Measurements from ENCODE around the gene ERO1B.

DNA sequence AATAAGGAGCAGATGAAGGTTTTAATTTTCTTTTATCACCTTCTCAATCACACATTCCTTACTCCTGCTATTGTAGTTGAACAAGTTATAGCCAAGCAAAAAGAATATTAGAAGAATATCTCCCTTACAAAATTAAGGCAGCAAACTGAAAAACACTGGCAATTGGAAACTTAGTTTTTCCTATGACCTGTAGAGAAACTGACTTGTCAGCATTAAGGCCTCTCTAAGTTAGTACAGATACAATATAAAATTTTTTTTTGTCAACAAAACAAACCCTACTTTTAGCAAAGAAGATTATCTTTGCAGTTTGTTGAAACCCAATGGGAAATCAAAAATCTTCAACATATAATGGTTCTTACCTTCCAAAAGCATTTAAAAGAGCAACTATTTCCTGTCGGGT lies 61.3 kb downstream of the ERO1B start:
- TF ChIP-seq, protein P1, sequence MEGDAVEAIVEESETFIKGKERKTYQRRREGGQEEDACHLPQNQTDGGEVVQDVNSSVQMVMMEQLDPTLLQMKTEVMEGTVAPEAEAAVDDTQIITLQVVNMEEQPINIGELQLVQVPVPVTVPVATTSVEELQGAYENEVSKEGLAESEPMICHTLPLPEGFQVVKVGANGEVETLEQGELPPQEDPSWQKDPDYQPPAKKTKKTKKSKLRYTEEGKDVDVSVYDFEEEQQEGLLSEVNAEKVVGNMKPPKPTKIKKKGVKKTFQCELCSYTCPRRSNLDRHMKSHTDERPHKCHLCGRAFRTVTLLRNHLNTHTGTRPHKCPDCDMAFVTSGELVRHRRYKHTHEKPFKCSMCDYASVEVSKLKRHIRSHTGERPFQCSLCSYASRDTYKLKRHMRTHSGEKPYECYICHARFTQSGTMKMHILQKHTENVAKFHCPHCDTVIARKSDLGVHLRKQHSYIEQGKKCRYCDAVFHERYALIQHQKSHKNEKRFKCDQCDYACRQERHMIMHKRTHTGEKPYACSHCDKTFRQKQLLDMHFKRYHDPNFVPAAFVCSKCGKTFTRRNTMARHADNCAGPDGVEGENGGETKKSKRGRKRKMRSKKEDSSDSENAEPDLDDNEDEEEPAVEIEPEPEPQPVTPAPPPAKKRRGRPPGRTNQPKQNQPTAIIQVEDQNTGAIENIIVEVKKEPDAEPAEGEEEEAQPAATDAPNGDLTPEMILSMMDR (IDR thresholded peaks at IDR 0.05): no peak
- no peak for TF ChIP-seq POLR2A (IDR thresholded peaks at IDR 0.05)

Measured in thyroid gland (tissue), 4 donors.